Mesothelial cell of epicardium (in vitro differentiated cells): ENCODE results near the gene GPC3. TPM values are rescaled to one million over a fixed set of nuclear protein-coding genes. Genes with fewer than 3 reads are reported as not detected.

Experiments used
- DNase-seq, 2 experiments: peaks; one replicate each; pipeline ENCODE4 v3.0.0; 2021; ENCODE audit warnings: low spot score in 2 of 2; ENCODE audit not compliant: unreplicated experiment in 2 of 2
- H3K27ac Mint-ChIP-seq: 2 replicates; pipeline ENCODE4 v1.8.0; 2021; ENCODE audit warnings: mixed read lengths
- H3K27me3 Mint-ChIP-seq: 2 replicates; pipeline ENCODE4 v1.8.0; 2021; ENCODE audit warnings: low read depth, mixed read lengths
- H3K36me3 Mint-ChIP-seq: 2 replicates; pipeline ENCODE4 v1.8.0; 2021; ENCODE audit warnings: mixed read lengths
- H3K4me1 Mint-ChIP-seq: 2 replicates; pipeline ENCODE4 v1.8.0; 2021; ENCODE audit warnings: mixed read lengths
- H3K4me3 Mint-ChIP-seq: 2 replicates; pipeline ENCODE4 v1.8.0; 2021; ENCODE audit warnings: mild to moderate bottlenecking, moderate library complexity, mixed read lengths
- H3K9me3 Mint-ChIP-seq: 2 replicates; pipeline ENCODE4 v1.8.0; 2021; ENCODE audit warnings: mixed read lengths
- CTCF ChIP-seq: fragments of 200-600 bp; sonication (generic); IDR thresholded peaks from one replicate; pipeline ENCODE4 v1.5.0; 2021; ENCODE audit warnings: antibody characterized with exemption; ENCODE audit not compliant: unreplicated experiment
- total RNA-seq: library from RNA; stranded (reverse); gene quantifications from 3 replicates; pipeline ENCODE4 v1.2.1, GENCODE V29; 2021

The GPC3 gene
- total RNA-seq, 1 donor from 2014 or later, result 864 TPM

- no peak for DNase-seq
- no peak for TF ChIP-seq CTCF
- H3K4me1 Mint-ChIP-seq, result peaks cover 11% of the 10 kb centered on the region
- H3K27ac Mint-ChIP-seq, result no peak overlapping the region
- no peaks in the 10 kb centered on the region for H3K27me3 Mint-ChIP-seq
- peaks cover 12% of the 10 kb centered on the region for H3K36me3 Mint-ChIP-seq
- H3K4me3 Mint-ChIP-seq, result no peak overlapping the region
- peaks cover 2% of the 10 kb centered on the region for H3K9me3 Mint-ChIP-seq
These were observed 378.4 kb downstream of the GPC3 start for GRCh38 chrX:133606990-133607389.

- no peak for DNase-seq
- peaks cover 5% of the 10 kb centered on the region for H3K9me3 Mint-ChIP-seq
- H3K4me3 Mint-ChIP-seq, result no peak overlapping the region
These were observed 380.6 kb downstream of the GPC3 start for GRCh38 chrX:133604801-133605200.

GRCh38 chrX:133602881-133603280 is 382.5 kb downstream of the GPC3 start:
- H3K27ac Mint-ChIP-seq, result no peak overlapping the region
- H3K27me3 Mint-ChIP-seq, result no peaks in the 10 kb centered on the region
- peaks cover 5% of the 10 kb centered on the region for H3K9me3 Mint-ChIP-seq
- H3K36me3 Mint-ChIP-seq, result peaks cover 9% of the 10 kb centered on the region
- TF ChIP-seq CTCF, result no peak
- peaks cover 38% of the 10 kb centered on the region for H3K4me1 Mint-ChIP-seq
- no peak for DNase-seq
- no peak overlapping the region for H3K4me3 Mint-ChIP-seq

More at GRCh38 chrX:133604801-133605200, 380.6 kb downstream of the GPC3 start:
- peaks cover 10% of the 10 kb centered on the region for H3K36me3 Mint-ChIP-seq
- peaks cover 25% of the 10 kb centered on the region for H3K4me1 Mint-ChIP-seq
- H3K27me3 Mint-ChIP-seq, result no peaks in the 10 kb centered on the region
- H3K27ac Mint-ChIP-seq, result no peak overlapping the region
- no peak for TF ChIP-seq CTCF

- Mint-ChIP-seq H3K4me1 (peaks cover 38% of the 10 kb centered on the region), H3K9me3 (peaks cover 5% of the 10 kb centered on the region), H3K27me3 (no peaks in the 10 kb centered on the region), H3K36me3 (peaks cover 19% of the 10 kb centered on the region), H3K27ac (peak overlapping the region; percentile 80), H3K4me3 (no peak overlapping the region)
- TF ChIP-seq CTCF, result no peak
- DNase-seq, result no peak
These were observed 384.3 kb downstream of the GPC3 start for GRCh38 chrX:133601116-133601515.

- Mint-ChIP-seq H3K27ac (peak overlapping the region; percentile 80), H3K9me3 (peaks cover 5% of the 10 kb centered on the region), H3K36me3 (peaks cover 25% of the 10 kb centered on the region), H3K4me1 (peaks cover 38% of the 10 kb centered on the region), H3K4me3 (no peak overlapping the region), H3K27me3 (no peaks in the 10 kb centered on the region)
- no peak for DNase-seq
- no peak for TF ChIP-seq CTCF
These were observed 384.9 kb downstream of the GPC3 start for GRCh38 chrX:133600536-133600935.

GRCh38 chrX:133598601-133599335 is 386.6 kb downstream of the GPC3 start:
- H3K9me3 Mint-ChIP-seq, result peaks cover 12% of the 10 kb centered on the region
- peak overlapping the region; percentile 60 for H3K27ac Mint-ChIP-seq
- H3K27me3 Mint-ChIP-seq, result no peaks in the 10 kb centered on the region
- TF ChIP-seq CTCF, result no peak
- peaks cover 31% of the 10 kb centered on the region for H3K4me1 Mint-ChIP-seq
- H3K36me3 Mint-ChIP-seq, result peaks cover 42% of the 10 kb centered on the region
- no peak for DNase-seq
- no peak overlapping the region for H3K4me3 Mint-ChIP-seq
